Keratinocyte (primary cell): Measurements from ENCODE around the gene GCNT3. TPM values are rescaled to one million over a fixed set of nuclear protein-coding genes. Genes with fewer than 3 reads are reported as not detected.

ENCODE experiments used
- DNase-seq: peaks from one replicate; pipeline ENCODE4 v3.0.0-alpha.2; 2011; ENCODE audit warnings: low read depth, missing footprints, low spot score
- FAIRE-seq: peaks from 2 replicates; lab custom pipeline; 2011; peaks lifted over from hg19 to GRCh38; lab: Jason Lieb, UNC
- H2AFZ ChIP-seq: 2 replicates; pipeline ENCODE4 v1.6.0; 2012; ENCODE audit warnings: low read length, control low read depth, inconsistent platforms; ENCODE audit not compliant: control insufficient read depth
- H3K27ac ChIP-seq: 2 replicates; pipeline ENCODE4 v1.5.1; 2011; ENCODE audit warnings: low read length; ENCODE audit not compliant: control insufficient read depth, insufficient read depth
- H3K27me3 ChIP-seq: 3 replicates; pipeline ENCODE4 v1.6.0; 2011; ENCODE audit warnings: low read length; ENCODE audit not compliant: control insufficient read depth, insufficient read depth; ENCODE audit errors: extremely low read depth
- H3K36me3 ChIP-seq, 2 experiments: 2 replicates in 1 of 2; 3 replicates in 1 of 2; pipeline ENCODE4 v1.5.1; 2011; ENCODE audit warnings: low read length in 2 of 2, mild to moderate bottlenecking in 1 of 2; ENCODE audit not compliant: control insufficient read depth in 2 of 2, insufficient read depth in 2 of 2; ENCODE audit errors: extremely low read depth in 1 of 2
- H3K4me1 ChIP-seq: 3 replicates; pipeline ENCODE4 v1.5.1; 2011; ENCODE audit warnings: low read length; ENCODE audit not compliant: control insufficient read depth, insufficient read depth; ENCODE audit errors: extremely low read depth
- H3K4me2 ChIP-seq: 3 replicates; pipeline ENCODE4 v1.6.0; 2011; ENCODE audit warnings: low read depth, low read length; ENCODE audit not compliant: control insufficient read depth, insufficient read depth; ENCODE audit errors: extremely low read depth
- H3K4me3 ChIP-seq, 3 experiments: fragments of 200-600 bp in 1 of 3; sonication (generic) in 1 of 3; 2 replicates in 2 of 3; 3 replicates in 1 of 3; pipeline ENCODE4 v1.5.1; 2011 to 2016; ENCODE audit warnings: low read length in 3 of 3, mild to moderate bottlenecking in 3 of 3, control low read depth in 2 of 3, inconsistent platforms in 1 of 3, low read depth in 1 of 3, mixed read lengths in 1 of 3, mixed run types in 1 of 3, moderate library complexity in 1 of 3; ENCODE audit not compliant: control insufficient read depth in 2 of 3, insufficient read depth in 2 of 3; ENCODE audit errors: extremely low read depth in 1 of 3
- H3K79me2 ChIP-seq: 2 replicates; pipeline ENCODE4 v1.6.0; 2012; ENCODE audit warnings: low read length; ENCODE audit not compliant: control insufficient read depth, insufficient read depth
- H3K9ac ChIP-seq: 3 replicates; pipeline ENCODE4 v1.6.0; 2011; ENCODE audit warnings: low read length; ENCODE audit not compliant: control insufficient read depth, insufficient read depth; ENCODE audit errors: extremely low read depth
- H3K9me1 ChIP-seq: 3 replicates; pipeline ENCODE4 v1.6.0; 2011; ENCODE audit warnings: low read length; ENCODE audit not compliant: control insufficient read depth, insufficient read depth; ENCODE audit errors: extremely low read depth
- H3K9me3 ChIP-seq: 2 replicates; pipeline ENCODE4 v1.5.1; 2012; ENCODE audit warnings: low read depth, low read length; ENCODE audit not compliant: control insufficient read depth
- H4K20me1 ChIP-seq: 3 replicates; pipeline ENCODE4 v1.6.0; 2011; ENCODE audit warnings: low read length; ENCODE audit not compliant: control insufficient read depth, insufficient read depth; ENCODE audit errors: extremely low read depth
- CTCF ChIP-seq, 3 experiments: IDR thresholded peaks in 1 of 3; conservative IDR thresholded peaks in 1 of 3; optimal IDR thresholded peaks in 1 of 3; 2 replicates in 2 of 3; 3 replicates in 1 of 3; pipeline versions ENCODE3 to v1.5.1; 2011; ENCODE audit warnings: low read length in 3 of 3, mild to moderate bottlenecking in 3 of 3, moderate library complexity in 2 of 3, control low read depth in 1 of 3, inconsistent platforms in 1 of 3; ENCODE audit not compliant: insufficient read depth in 2 of 3; ENCODE audit errors: extremely low read depth in 1 of 3
- EZH2 ChIP-seq: IDR thresholded peaks from one replicate; pipeline ENCODE4 v1.6.1; 2012; ENCODE audit warnings: inconsistent platforms, mild to moderate bottlenecking, low read length, moderate library complexity
- dilution Hi-C: fragments of 300-500 bp; cut with MboI; formaldehyde crosslinking; loops from one replicate; pipeline ENCODE4 v1.7.0; 2020; ENCODE audit warnings: low sequenced_read_pairs; ENCODE audit not compliant: extremely low pct_ligation_motif_present
- polyA plus RNA-seq, 5 experiments: library from polyadenylated mRNA; depleted of rRNA in 3 of 5; stranded (reverse) in 3 of 5; stranded (forward) in 1 of 5; unstranded in 1 of 5; fragments of >200 nt; gene quantifications; 1 replicate in 1 of 5; 2 replicates in 3 of 5; 3 replicates in 1 of 5; pipeline versions ENCODE4 v1.2.1 to v1.2.3, GENCODE V29; 2011 to 2012; ENCODE audit warnings: missing spikeins in 2 of 5, low read depth in 1 of 5, low replicate concordance in 1 of 5

Gene GCNT3
- polyA plus RNA-seq, 1 donor (not counting 4 experiments of a cell fraction or from before 2014, with no cell fraction given): 0.26 TPM

GRCh38 chr15:59569477-59569876 lies 42.1 kb upstream of the GCNT3 start:
- no peaks in the 10 kb centered on the region for H3K27me3 ChIP-seq
- no peaks in the 10 kb centered on the region for H3K9me3 ChIP-seq
- H3K9me1 ChIP-seq: no peaks in the 10 kb centered on the region
- dilution Hi-C loops: no loop called here
- H3K4me2 ChIP-seq: no peak overlapping the region
- H3K27ac ChIP-seq: no peak overlapping the region
- TF ChIP-seq CTCF (optimal IDR thresholded peaks at IDR 0.05 in 1 of 3, IDR thresholded peaks at IDR 0.05 in 1 of 3, conservative IDR thresholded peaks at IDR 0.05 in 1 of 3; ENCODE audit: extremely low read depth in 1 of 3, insufficient read depth in 2 of 3, low read length in 3 of 3) (no peak), EZH2 (no peak)
- no peaks in the 10 kb centered on the region for H3K79me2 ChIP-seq
- no peaks in the 10 kb centered on the region for H3K36me3 ChIP-seq
- H3K4me3 ChIP-seq: no peak overlapping the region
- H3K9ac ChIP-seq: no peak overlapping the region
- H3K4me1 ChIP-seq: peaks cover 7% of the 10 kb centered on the region
- H2AFZ ChIP-seq: no peak overlapping the region
- FAIRE-seq (no peak), DNase-seq (no peak)
- H4K20me1 ChIP-seq: no peaks in the 10 kb centered on the region

- Histone ChIP-seq H3K4me2 (peak overlapping the region; percentile 18), H3K9ac (no peak overlapping the region), H3K79me2 (no peaks in the 10 kb centered on the region), H3K9me3 (no peaks in the 10 kb centered on the region), H3K27ac (no peak overlapping the region), H3K4me3 (no peak overlapping the region), H3K27me3 (no peaks in the 10 kb centered on the region), H3K9me1 (no peaks in the 10 kb centered on the region), H3K4me1 (peaks cover 7% of the 10 kb centered on the region), H3K36me3 (no peaks in the 10 kb centered on the region), H4K20me1 (no peaks in the 10 kb centered on the region), H2AFZ (no peak overlapping the region)
- TF ChIP-seq CTCF (optimal IDR thresholded peaks at IDR 0.05 in 1 of 3, IDR thresholded peaks at IDR 0.05 in 1 of 3, conservative IDR thresholded peaks at IDR 0.05 in 1 of 3; ENCODE audit: extremely low read depth in 1 of 3, insufficient read depth in 2 of 3, low read length in 3 of 3) (no peak), EZH2 (no peak)
- DNase-seq (no peak), FAIRE-seq (peak; percentile 79)
- dilution Hi-C loops: no loop called here
These were observed 41.3 kb upstream of the GCNT3 start for GRCh38 chr15:59570315-59570714.
